Right lobe of liver (tissue), 6 donors: Measurements from ENCODE around the gene EPB41L3. TPM values are rescaled to one million over a fixed set of nuclear protein-coding genes. Genes with fewer than 3 reads are reported as not detected.
"Not testable (repeated sequence)": the region's sequence is repeated elsewhere in the genome, so short reads cannot be mapped to it uniquely, and the experiment has no call there.

Experiments used
- ATAC-seq, 4 donors: fragments of 200-7000 bp; cut with Tn5 transposase; one replicate each; pipeline ENCODE4 v1.9.1; 2020; ENCODE audit warnings: mild to moderate bottlenecking in 4 of 4, moderate library complexity in 4 of 4
- DNase-seq, 3 donors: peaks; one replicate each; pipeline ENCODE4 v3.0.0-alpha.2; 2020
- H3K27ac ChIP-seq, 3 donors: fragments of 200-600 bp; one replicate each; pipeline ENCODE4 v1.8.0; 2022
- H3K27me3 ChIP-seq, 2 donors: fragments of 200-600 bp; one replicate each; pipeline ENCODE4 v1.8.0; 2022
- H3K36me3 ChIP-seq, 4 donors: fragments of 200-600 bp; sonication (generic) in 1 of 4; one replicate each; pipeline versions ENCODE4 v1.5.1 to v1.8.0; 2017 to 2022; ENCODE audit warnings: control low read depth in 1 of 4
- H3K4me1 ChIP-seq, 4 donors: fragments of 200-600 bp; sonication (generic) in 1 of 4; one replicate each; pipeline versions ENCODE4 v1.5.1 to v1.8.0; 2017 to 2022; ENCODE audit warnings: control low read depth in 1 of 4
- H3K4me3 ChIP-seq, 3 donors: fragments of 200-600 bp; one replicate each; pipeline ENCODE4 v1.8.0; 2022
- H3K9me3 ChIP-seq, 4 donors: fragments of 200-600 bp; sonication (generic) in 1 of 4; one replicate each; pipeline versions ENCODE4 v1.5.1 to v1.8.0; 2017 to 2022; ENCODE audit warnings: control low read depth in 1 of 4
- POLR2A ChIP-seq: fragments of 450-650 bp; IDR thresholded peaks from one replicate; pipeline ENCODE4 v1.6.1; 2017; ENCODE audit warnings: antibody characterized with exemption, mild to moderate bottlenecking
- WGBS: methylation state at CpG from one replicate; pipeline ENCODE4 v1.1.6; 2018; ENCODE audit warnings: low coverage, low lambda C conversion rate; ENCODE audit not compliant: insufficient coverage; ENCODE audit errors: missing lambda C conversion rate; 5-methylcytosine and 5-hydroxymethylcytosine counted together
- intact Hi-C, 2 donors: fragments of 100-400 bp; cut with DNase I; formaldehyde crosslinking; loops; one replicate each; pipeline versions ENCODE4 v1.11.2 to v1.14.1; 2022
- total RNA-seq, 6 experiments: library from RNA; depleted of rRNA in 2 of 6; stranded (reverse); fragments of >200 nt in 2 of 6; fragmentation: NEBNext Ultra II Directional in 3 of 6; extraction: Animal tissue kit (Norgen Biotek cat#: 25700) in 3 of 6; gene quantifications; one replicate each; pipeline versions ENCODE4 v1.1.0 to v1.2.4, GENCODE V29; 2016 to 2023
- TF ChIP-seq, protein P1 (sequence below), 4 donors: fragments of 200-600 bp in 3 of 4; fragments of 450-650 bp in 1 of 4; IDR thresholded peaks; one replicate each; pipeline versions ENCODE4 v1.5.1 to v1.8.0; 2016 to 2022; ENCODE audit warnings: antibody characterized with exemption in 4 of 4, mild to moderate bottlenecking in 2 of 4
- donor health status: DM: no; HTN: yes; CAD: no.
- donor health status: DM: no; HTN: no; CAD: no.
- donor health status: DM: no; HTN: no; CAD: no.
- donor health status: DM: no; HTN: yes; CAD: no.
- donor health status: DM: no; HTN: yes; CAD: no.

The EPB41L3 gene
- total RNA-seq, 6 experiments from 2014 or later = 3.3 to 20.3 (median 6.2) TPM

DNA sequence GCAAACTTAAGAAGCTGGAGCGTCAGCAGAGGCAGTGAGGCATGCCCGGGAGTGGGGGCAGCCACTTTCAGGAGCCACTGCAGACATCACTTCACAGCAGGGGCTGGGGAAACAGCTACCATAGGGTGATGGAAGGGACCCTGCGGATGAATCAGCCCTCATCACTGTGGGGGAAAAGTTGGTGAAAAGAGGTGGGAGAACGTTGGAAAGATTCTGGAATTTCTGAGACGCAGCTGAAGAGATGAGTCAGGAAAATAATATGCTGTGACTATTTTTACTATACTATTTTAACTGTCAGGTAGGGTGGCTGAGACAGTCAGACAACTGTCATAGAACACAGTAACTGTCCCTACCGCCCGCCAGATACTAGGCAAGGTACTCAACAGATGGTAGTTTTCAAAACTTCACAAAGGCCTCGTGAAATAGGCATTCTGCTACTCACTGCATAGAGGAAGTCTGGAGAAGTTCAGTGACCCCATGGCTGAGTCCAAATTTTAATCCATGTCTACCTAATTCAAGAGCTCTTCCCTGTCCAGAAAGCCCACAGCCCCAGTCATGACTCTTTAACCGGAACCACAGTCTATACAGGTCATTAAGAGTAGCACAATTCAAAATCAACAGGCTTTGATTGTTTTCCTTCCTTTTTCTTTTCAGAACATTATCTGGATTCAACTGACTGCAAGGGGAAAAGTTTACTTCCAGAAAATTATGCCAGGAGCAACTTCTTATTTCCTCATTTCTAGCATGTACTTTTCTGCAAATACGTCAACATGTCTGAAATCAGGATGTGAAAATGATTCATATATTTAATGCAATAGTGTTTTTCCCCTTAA, 39.3 kb upstream of the EPB41L3 start:
- TF ChIP-seq, protein P1, sequence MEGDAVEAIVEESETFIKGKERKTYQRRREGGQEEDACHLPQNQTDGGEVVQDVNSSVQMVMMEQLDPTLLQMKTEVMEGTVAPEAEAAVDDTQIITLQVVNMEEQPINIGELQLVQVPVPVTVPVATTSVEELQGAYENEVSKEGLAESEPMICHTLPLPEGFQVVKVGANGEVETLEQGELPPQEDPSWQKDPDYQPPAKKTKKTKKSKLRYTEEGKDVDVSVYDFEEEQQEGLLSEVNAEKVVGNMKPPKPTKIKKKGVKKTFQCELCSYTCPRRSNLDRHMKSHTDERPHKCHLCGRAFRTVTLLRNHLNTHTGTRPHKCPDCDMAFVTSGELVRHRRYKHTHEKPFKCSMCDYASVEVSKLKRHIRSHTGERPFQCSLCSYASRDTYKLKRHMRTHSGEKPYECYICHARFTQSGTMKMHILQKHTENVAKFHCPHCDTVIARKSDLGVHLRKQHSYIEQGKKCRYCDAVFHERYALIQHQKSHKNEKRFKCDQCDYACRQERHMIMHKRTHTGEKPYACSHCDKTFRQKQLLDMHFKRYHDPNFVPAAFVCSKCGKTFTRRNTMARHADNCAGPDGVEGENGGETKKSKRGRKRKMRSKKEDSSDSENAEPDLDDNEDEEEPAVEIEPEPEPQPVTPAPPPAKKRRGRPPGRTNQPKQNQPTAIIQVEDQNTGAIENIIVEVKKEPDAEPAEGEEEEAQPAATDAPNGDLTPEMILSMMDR (IDR thresholded peaks at IDR 0.05) = no peak
- TF ChIP-seq POLR2A = no peak
- Histone ChIP-seq H3K36me3 (no peaks in the 10 kb centered on the region), H3K27me3 (no peaks in the 10 kb centered on the region), H3K27ac (no peak overlapping the region), H3K4me1 (no peaks in the 10 kb centered on the region), H3K9me3 (no peaks in the 10 kb centered on the region), H3K4me3 (no peak overlapping the region)
- ATAC-seq = peak; percentile 50 to 82 (median 72)
- intact Hi-C loops = no loop called here
- no peak for DNase-seq
- WGBS = 53% methylated on average over 10 of the region's 10 CpGs

DNA sequence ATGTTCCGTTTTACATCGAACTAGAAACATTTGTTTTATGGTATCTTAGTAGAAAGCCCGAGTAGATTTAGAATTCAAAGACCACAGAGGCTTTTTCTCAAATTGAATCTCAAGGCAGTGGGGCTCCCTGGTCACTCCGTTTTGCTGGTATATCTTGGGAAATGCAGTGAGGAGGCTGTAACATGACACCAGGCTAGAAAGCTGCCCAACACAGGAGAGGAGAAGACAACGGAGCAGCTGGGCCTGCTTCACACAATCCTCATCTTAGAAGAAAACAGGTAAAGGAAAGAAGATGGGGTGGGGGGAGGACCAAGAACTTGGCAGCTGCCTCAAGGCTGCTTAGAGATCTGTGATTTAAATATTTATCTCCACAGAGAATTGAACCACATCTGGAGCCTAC, 38.3 kb upstream of the EPB41L3 start:
- WGBS = 30% methylated on average over 5 of the region's 5 CpGs
- Histone ChIP-seq H3K9me3 (no peaks in the 10 kb centered on the region), H3K27me3 (no peaks in the 10 kb centered on the region), H3K4me1 (no peaks in the 10 kb centered on the region), H3K4me3 (no peak overlapping the region), H3K27ac (no peak overlapping the region), H3K36me3 (no peaks in the 10 kb centered on the region)
- intact Hi-C loops = no loop called here
- DNase-seq (no peak), ATAC-seq (no peak)
- no peak for TF ChIP-seq POLR2A
- TF ChIP-seq, protein P1 (IDR thresholded peaks at IDR 0.05) = no peak

DNA sequence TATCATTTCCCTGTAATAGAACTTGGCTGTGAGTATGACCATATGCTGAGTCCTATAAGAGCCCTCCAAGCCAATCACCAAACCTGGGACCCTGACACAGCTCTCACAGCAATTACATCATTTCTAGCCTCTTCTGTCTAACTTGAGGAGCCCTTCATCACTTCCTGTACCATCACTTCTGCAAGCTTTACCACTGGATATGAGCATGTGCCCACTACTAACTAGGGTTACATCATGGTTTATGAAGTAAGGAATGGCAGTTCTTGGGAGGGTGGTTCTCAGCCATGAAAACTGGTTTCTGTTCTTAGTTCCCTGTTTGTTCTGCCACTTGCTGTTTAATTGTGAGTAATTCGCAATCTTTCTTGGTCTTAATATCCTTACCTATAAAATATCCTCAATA, 31.0 kb upstream of the EPB41L3 start:
- ATAC-seq = peak in 1 of 4 donors; percentile 45
- 67% methylated on average over 1 of the region's 1 CpG for WGBS
- TF ChIP-seq POLR2A = no peak
- TF ChIP-seq, protein P1 (IDR thresholded peaks at IDR 0.05) = no peak
- no peak for DNase-seq
- Histone ChIP-seq H3K27ac (no peak overlapping the region), H3K4me3 (no peak overlapping the region), H3K9me3 (no peaks in the 10 kb centered on the region), H3K4me1 (no peaks in the 10 kb centered on the region), H3K27me3 (no peaks in the 10 kb centered on the region), H3K36me3 (no peaks in the 10 kb centered on the region)
- intact Hi-C loops = no loop called here

DNA sequence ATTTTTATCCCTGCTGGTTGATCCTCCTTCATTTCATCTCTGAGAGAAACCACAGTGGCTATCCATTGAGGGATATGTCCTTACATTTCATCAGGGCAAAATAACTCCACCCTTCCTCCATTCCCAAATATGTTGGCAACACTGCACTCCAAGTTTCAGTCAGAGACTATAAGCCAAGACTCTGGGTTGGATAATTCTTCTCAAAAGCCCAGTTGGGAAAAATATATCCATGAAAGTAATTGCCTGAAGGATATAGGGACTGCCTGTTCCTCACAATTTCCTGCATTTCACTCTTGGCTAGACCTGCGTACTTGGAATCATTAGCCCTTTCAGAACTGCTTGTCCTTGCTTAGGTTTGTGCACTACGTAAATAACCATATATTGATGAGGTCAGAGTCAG, 27.9 kb upstream of the EPB41L3 start:
- DNase-seq = no peak
- no peaks in the 10 kb centered on the region for H3K4me1 ChIP-seq
- no peak overlapping the region for H3K4me3 ChIP-seq
- intact Hi-C loops = no loop called here
- no peaks in the 10 kb centered on the region for H3K9me3 ChIP-seq
- no peaks in the 10 kb centered on the region for H3K27me3 ChIP-seq
- no peak for ATAC-seq
- 70% methylated on average over 2 of the region's 2 CpGs for WGBS
- TF ChIP-seq, protein P1 (IDR thresholded peaks at IDR 0.05) = no peak
- TF ChIP-seq POLR2A = no peak
- no peak overlapping the region for H3K27ac ChIP-seq
- no peaks in the 10 kb centered on the region for H3K36me3 ChIP-seq

DNA sequence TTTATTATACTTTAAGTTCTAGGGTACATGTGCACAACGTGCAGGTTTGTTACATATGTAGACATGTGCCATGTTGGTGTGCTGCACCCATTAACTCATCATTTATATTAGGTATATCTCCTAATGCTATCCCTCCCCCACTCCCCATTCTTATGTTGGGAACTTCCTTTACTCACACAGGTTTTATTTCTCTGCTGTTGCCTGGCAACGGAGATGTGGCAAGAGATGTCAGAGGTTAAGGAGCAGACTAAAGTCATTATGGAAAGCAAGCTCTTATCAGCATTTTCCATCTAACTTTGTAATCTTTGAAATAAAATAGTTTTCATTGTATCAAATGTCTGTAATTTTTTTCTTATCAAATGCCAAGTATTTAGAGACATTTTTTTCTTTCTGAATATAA, 26.8 kb upstream of the EPB41L3 start:
- H3K27me3 ChIP-seq, DNase-seq, intact Hi-C loops, H3K9me3 ChIP-seq, H3K4me3 ChIP-seq, ATAC-seq, H3K4me1 ChIP-seq, H3K36me3 ChIP-seq, H3K27ac ChIP-seq: not testable (repeated sequence)
- 21% methylated on average over 2 of the region's 2 CpGs for whole genome bisulfite sequencing
